HEK293 (cell line): ENCODE results near the gene MAPK9.

Source experiments
- CTCF ChIA-PET: fragments of 350-600 bp; formaldehyde crosslinking; extraction: SDS; loops from one replicate; lab custom pipeline; 2021; ENCODE audit warnings: antibody characterized with exemption; lab: Yijun Ruan, JAX
- POLR2A ChIA-PET: fragments of 300-600 bp; formaldehyde crosslinking; extraction: SDS; loops from one replicate; lab custom pipeline; 2020; ENCODE audit warnings: antibody characterized with exemption, inconsistent platforms; lab: Yijun Ruan, JAX
- H3K27ac ChIP-seq: fragments of 200-500 bp; sonication (Bioruptor generic); 2 replicates; pipeline ENCODE4 v1.5.1; 2014; ENCODE audit warnings: low read depth, low read length, control low read depth, inconsistent platforms; ENCODE audit errors: extremely low read depth
- H3K36me3 ChIP-seq, 2 experiments: fragments of 200-500 bp in 1 of 2; sonication (Bioruptor generic) in 1 of 2; 1 replicate in 1 of 2; 2 replicates in 1 of 2; pipeline ENCODE4 v1.5.1; 2014 to 2017; ENCODE audit warnings: inconsistent platforms in 2 of 2, low read length in 2 of 2; ENCODE audit not compliant: control insufficient read depth in 2 of 2, insufficient read depth in 1 of 2
- H3K4me1 ChIP-seq: fragments of 200-500 bp; sonication (Bioruptor generic); 2 replicates; pipeline ENCODE4 v1.5.1; 2014; ENCODE audit warnings: mild to moderate bottlenecking, low read length, inconsistent platforms; ENCODE audit not compliant: control insufficient read depth, insufficient read depth
- H3K4me3 ChIP-seq: 2 replicates; pipeline ENCODE4 v1.5.1; 2011; ENCODE audit warnings: low read depth, mild to moderate bottlenecking, control low read depth, low read length, moderate library complexity
- H3K9me3 ChIP-seq: fragments of 200-500 bp; sonication (Bioruptor generic); 2 replicates; pipeline ENCODE4 v1.5.1; 2014; ENCODE audit warnings: low read depth, low read length, inconsistent platforms; ENCODE audit not compliant: control insufficient read depth, insufficient read depth
- EGR2 ChIP-seq: fragments of 450-650 bp; formaldehyde crosslinking; IDR thresholded peaks from 2 replicates; pipeline ENCODE4 v1.5.1; 2016; ENCODE audit warnings: low read depth, missing biosample characterization, missing genetic modification characterization
- SCRT2 ChIP-seq: fragments of 450-650 bp; formaldehyde crosslinking; IDR thresholded peaks from 2 replicates; pipeline ENCODE4 v1.5.1; 2016; ENCODE audit warnings: missing biosample characterization, missing genetic modification characterization
- ZNF248 ChIP-seq: fragments of 450-650 bp; formaldehyde crosslinking; IDR thresholded peaks from 2 replicates; pipeline ENCODE4 v1.5.1; 2017; ENCODE audit warnings: missing biosample characterization, missing genetic modification characterization
- ZNF391 ChIP-seq: fragments of 450-650 bp; formaldehyde crosslinking; IDR thresholded peaks from 2 replicates; pipeline ENCODE4 v1.5.1; 2016; ENCODE audit warnings: low read depth, missing biosample characterization, missing genetic modification characterization, borderline replicate concordance
- ZNF449 ChIP-seq: fragments of 450-650 bp; formaldehyde crosslinking; IDR thresholded peaks from 2 replicates; pipeline ENCODE4 v1.5.1; 2017; ENCODE audit warnings: missing biosample characterization, mild to moderate bottlenecking, missing genetic modification characterization, moderate library complexity
- ZNF521 ChIP-seq: fragments of 450-650 bp; formaldehyde crosslinking; IDR thresholded peaks from 2 replicates; pipeline ENCODE4 v1.5.1; 2017; ENCODE audit warnings: missing biosample characterization, mild to moderate bottlenecking, missing genetic modification characterization
- ZNF544 ChIP-seq: fragments of 450-650 bp; formaldehyde crosslinking; IDR thresholded peaks from 2 replicates; pipeline ENCODE4 v1.5.0; 2017; ENCODE audit warnings: missing biosample characterization, missing genetic modification characterization
- ZNF558 ChIP-seq: fragments of 450-650 bp; formaldehyde crosslinking; IDR thresholded peaks from 2 replicates; pipeline ENCODE4 v1.5.1; 2016; ENCODE audit warnings: missing biosample characterization, missing genetic modification characterization
- ZNF707 ChIP-seq: fragments of 450-650 bp; formaldehyde crosslinking; IDR thresholded peaks from 2 replicates; pipeline ENCODE4 v1.5.1; 2016; ENCODE audit warnings: missing biosample characterization, missing genetic modification characterization
- ZNF776 ChIP-seq: fragments of 450-650 bp; formaldehyde crosslinking; IDR thresholded peaks from 2 replicates; pipeline ENCODE4 v1.5.0; 2017; ENCODE audit warnings: missing biosample characterization, missing genetic modification characterization, borderline replicate concordance
- ZXDB ChIP-seq: fragments of 450-650 bp; formaldehyde crosslinking; IDR thresholded peaks from 2 replicates; pipeline ENCODE4 v1.5.1; 2016; ENCODE audit warnings: missing biosample characterization, missing genetic modification characterization

Gene MAPK9

GRCh38 chr5:180304431-180305375, 12.8 kb upstream of the MAPK9 start:
- ChIA-PET CTCF (interaction anchor here (1.1 to 2.0 kb wide), 4 partner anchors 11 to 24 kb away, joined by 3 to 12 read pairs (median 7); no protein-coding TSS in a partner anchor), POLR2A (interaction anchor here (1.3 kb wide), 1 partner anchor 9 kb away, joined by 4 read pairs; no protein-coding TSS in a partner anchor)
- H3K4me1 ChIP-seq, result no peaks in the 10 kb centered on the region
- H3K36me3 ChIP-seq, result peaks cover 0 to 49% of the 10 kb centered on the region in 2 experiments; a peak in 1 of 3 replicates
- no peak overlapping the region for H3K27ac ChIP-seq
- no peak overlapping the region for H3K4me3 ChIP-seq
- no peaks in the 10 kb centered on the region for H3K9me3 ChIP-seq
- TF ChIP-seq ZXDB (tag by site-specific recombination) (no peak), ZNF544 (tag by site-specific recombination) (no peak), ZNF558 (tag by site-specific recombination) (no peak), ZNF521 (tag by site-specific recombination) (no peak)

- TF ChIP-seq ZNF707 (tag by site-specific recombination) (no peak), ZNF248 (tag by site-specific recombination) (no peak)
- Histone ChIP-seq H3K9me3 (no peaks in the 10 kb centered on the region), H3K36me3 (peaks cover 0 to 49% of the 10 kb centered on the region in 2 experiments; a peak in 1 of 3 replicates), H3K4me1 (no peaks in the 10 kb centered on the region), H3K4me3 (no peak overlapping the region), H3K27ac (no peak overlapping the region)
- POLR2A ChIA-PET, result interaction anchor here (1.3 kb wide), 1 partner anchor 9 kb away, joined by 4 read pairs; no protein-coding TSS in a partner anchor
- CTCF ChIA-PET, result interaction anchor here (1.0 to 2.0 kb wide), 3 partner anchors 11 to 25 kb away, joined by 4 to 7 read pairs (median 7); no protein-coding TSS in a partner anchor
These were observed 12.1 kb upstream of the MAPK9 start for GRCh38 chr5:180304016-180304292.

GRCh38 chr5:180303226-180304015, 11.5 kb upstream of the MAPK9 start:
- Histone ChIP-seq H3K9me3 (no peaks in the 10 kb centered on the region), H3K27ac (no peak overlapping the region), H3K4me1 (no peaks in the 10 kb centered on the region), H3K4me3 (no peak overlapping the region), H3K36me3 (peaks cover 0 to 49% of the 10 kb centered on the region in 2 experiments; a peak in 1 of 3 replicates)
- ChIA-PET POLR2A (interaction anchor here (1.3 kb wide), 1 partner anchor 8 kb away, joined by 4 read pairs; no protein-coding TSS in a partner anchor), CTCF (interaction anchor here (1.0 to 2.0 kb wide), 3 partner anchors 10 to 25 kb away, joined by 4 to 7 read pairs (median 7); no protein-coding TSS in a partner anchor)
- TF ChIP-seq ZNF776 (tag by site-specific recombination), result no peak
- peak; percentile 72; the same call in 1 of the 2 replicates for TF ChIP-seq ZNF449

- no peak overlapping the region for H3K4me3 ChIP-seq
- POLR2A ChIA-PET, result no interaction called here
- no peak for TF ChIP-seq SCRT2
- TF ChIP-seq ZNF391 (tag by site-specific recombination), result no peak
- no peak for TF ChIP-seq EGR2 (tag by site-specific recombination)
- TF ChIP-seq, all 188 proteins: peak for 0
- CTCF ChIA-PET, result interaction anchor here (0.5 to 3.2 kb wide), 4 partner anchors 8 to 806 kb away, joined by 3 to 17 read pairs (median 6); no protein-coding TSS in a partner anchor
- H3K36me3 ChIP-seq, result peaks cover 0 to 47% of the 10 kb centered on the region in 2 experiments; a peak in 1 of 3 replicates
- no peaks in the 10 kb centered on the region for H3K4me1 ChIP-seq
- no peaks in the 10 kb centered on the region for H3K9me3 ChIP-seq
- no peak overlapping the region for H3K27ac ChIP-seq
These were observed 10.4 kb upstream of the MAPK9 start for GRCh38 chr5:180302256-180302655.
